ENCODE results near the gene ANKRD36C.
A peak's percentile ranks its signal among the peaks of the same experiment; 100 is the strongest.
"Not testable (repeated sequence)": the region's sequence is repeated elsewhere in the genome, so short reads cannot be mapped to it uniquely, and the experiment has no call there.

The ANKRD36C gene

GRCh38 chr2:95991351-95992094, at the start of gene ANKRD36C:
Gene ANKRD36C (minus strand): TSS chr2:95991824. CDS start chr2:95991708, 116 bp downstream.
- DNase-seq: not testable (repeated sequence)

GRCh38 chr2:96035554-96035953, 43.9 kb upstream of the ANKRD36C start:
- not testable (repeated sequence) for DNase-seq

GRCh38 chr2:96034792-96035191, 43.2 kb upstream of the ANKRD36C start, which contains the start of gene GPAT2:
Gene GPAT2 (minus strand): TSS chr2:96034916. CDS start chr2:96032359, 2,557 bp downstream.
- not testable (repeated sequence) for DNase-seq

- DNase-seq: not testable (repeated sequence)
These were observed 42.4 kb upstream of the ANKRD36C start for GRCh38 chr2:96033997-96034396.

- not testable (repeated sequence) for DNase-seq
These were observed 36.2 kb upstream of the ANKRD36C start for GRCh38 chr2:96027725-96028325.

- not testable (repeated sequence) for DNase-seq
These were observed 34.1 kb upstream of the ANKRD36C start for GRCh38 chr2:96025755-96026154.

GRCh38 chr2:96025194-96025492, 33.5 kb upstream of the ANKRD36C start:
- no peak for DNase-seq

GRCh38 chr2:96024336-96025193, 32.9 kb upstream of the ANKRD36C start:
- no peak for DNase-seq

- not testable (repeated sequence) for DNase-seq
These were observed 32.1 kb upstream of the ANKRD36C start for GRCh38 chr2:96023701-96024100.

GRCh38 chr2:96022701-96023447, 31.2 kb upstream of the ANKRD36C start:
- DNase-seq: peak; percentile 61 to 67

GRCh38 chr2:96022126-96022525, 30.5 kb upstream of the ANKRD36C start:
- not testable (repeated sequence) for DNase-seq

- DNase-seq: not testable (repeated sequence)
These were observed 29.5 kb upstream of the ANKRD36C start for GRCh38 chr2:96021142-96021541.

GRCh38 chr2:96019909-96020590, 28.4 kb upstream of the ANKRD36C start:
- DNase-seq: not testable (repeated sequence)

- DNase-seq: not testable (repeated sequence)
These were observed 24.7 kb upstream of the ANKRD36C start for GRCh38 chr2:96016321-96016720.

- not testable (repeated sequence) for DNase-seq
These were observed 21.2 kb upstream of the ANKRD36C start for GRCh38 chr2:96012792-96013264.

- DNase-seq: not testable (repeated sequence)
These were observed 20.6 kb upstream of the ANKRD36C start for GRCh38 chr2:96012086-96012791.

GRCh38 chr2:96011129-96011455, 19.5 kb upstream of the ANKRD36C start:
- not testable (repeated sequence) for DNase-seq

GRCh38 chr2:96010320-96011128, 18.9 kb upstream of the ANKRD36C start:
- peak; percentile 96 for DNase-seq

GRCh38 chr2:96009833-96010232, 18.2 kb upstream of the ANKRD36C start:
- DNase-seq: not testable (repeated sequence)

- not testable (repeated sequence) for DNase-seq
These were observed 16.4 kb upstream of the ANKRD36C start for GRCh38 chr2:96008051-96008450.
